ENCODE results near the gene SPON1.

SPON1 gene

DNA sequence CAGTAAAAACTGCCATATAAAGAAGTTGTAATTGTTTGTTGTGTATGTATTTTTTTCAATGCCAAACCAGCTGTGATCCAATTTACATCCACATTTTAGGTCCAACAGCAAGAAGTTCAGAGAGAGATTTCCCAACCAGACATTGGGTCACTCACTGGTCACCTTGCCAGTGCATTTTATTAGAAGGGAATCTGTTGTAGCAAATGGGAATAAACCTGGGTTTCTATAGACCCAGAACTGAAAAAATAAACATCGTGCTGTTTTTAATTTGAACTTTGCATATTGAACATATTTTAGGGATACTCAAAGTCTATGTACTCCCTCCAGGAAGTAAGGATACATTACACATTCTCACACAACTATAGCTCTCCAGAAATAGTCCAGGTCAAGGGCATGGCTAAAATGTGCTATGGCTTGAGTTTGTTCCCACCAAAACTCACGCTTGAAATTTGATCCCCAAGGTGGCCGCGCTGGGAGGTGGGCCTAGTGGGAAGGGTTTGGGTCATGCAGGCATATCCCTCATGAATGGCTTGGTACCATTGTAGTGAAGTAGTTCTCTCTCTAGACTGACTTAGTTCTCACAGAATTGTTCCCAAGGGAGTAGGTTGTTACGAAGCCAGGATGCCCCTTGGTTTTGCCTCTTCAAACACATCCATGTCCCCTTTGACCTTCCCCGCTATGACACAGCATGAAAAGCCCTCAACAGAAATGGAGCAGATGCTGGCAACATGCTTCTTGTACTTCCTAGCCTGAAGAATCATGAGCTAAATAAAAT lies 305.5 kb downstream of the SPON1 start:
- H4K20me1 ChIP-seq (ENCODE audit: low read depth, low read length) = no peaks in the 10 kb centered on the region
- H3K79me2 ChIP-seq (ENCODE audit: insufficient read depth, low read length) = no peaks in the 10 kb centered on the region
- no peak overlapping the region for H2AFZ ChIP-seq (ENCODE audit: low read depth, low read length, severe bottlenecking)
- H3K36me3 ChIP-seq (ENCODE audit: low read length) = peaks cover 43% of the 10 kb centered on the region
- TF ChIP-seq, protein P1, sequence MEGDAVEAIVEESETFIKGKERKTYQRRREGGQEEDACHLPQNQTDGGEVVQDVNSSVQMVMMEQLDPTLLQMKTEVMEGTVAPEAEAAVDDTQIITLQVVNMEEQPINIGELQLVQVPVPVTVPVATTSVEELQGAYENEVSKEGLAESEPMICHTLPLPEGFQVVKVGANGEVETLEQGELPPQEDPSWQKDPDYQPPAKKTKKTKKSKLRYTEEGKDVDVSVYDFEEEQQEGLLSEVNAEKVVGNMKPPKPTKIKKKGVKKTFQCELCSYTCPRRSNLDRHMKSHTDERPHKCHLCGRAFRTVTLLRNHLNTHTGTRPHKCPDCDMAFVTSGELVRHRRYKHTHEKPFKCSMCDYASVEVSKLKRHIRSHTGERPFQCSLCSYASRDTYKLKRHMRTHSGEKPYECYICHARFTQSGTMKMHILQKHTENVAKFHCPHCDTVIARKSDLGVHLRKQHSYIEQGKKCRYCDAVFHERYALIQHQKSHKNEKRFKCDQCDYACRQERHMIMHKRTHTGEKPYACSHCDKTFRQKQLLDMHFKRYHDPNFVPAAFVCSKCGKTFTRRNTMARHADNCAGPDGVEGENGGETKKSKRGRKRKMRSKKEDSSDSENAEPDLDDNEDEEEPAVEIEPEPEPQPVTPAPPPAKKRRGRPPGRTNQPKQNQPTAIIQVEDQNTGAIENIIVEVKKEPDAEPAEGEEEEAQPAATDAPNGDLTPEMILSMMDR (IDR thresholded peaks at IDR 0.05; ENCODE audit: insufficient read depth, low read length, poor library complexity, severe bottlenecking) = no peak
- TF ChIP-seq EZH2phosphoT487 (conservative IDR thresholded peaks at IDR 0.05; ENCODE audit: low read length) = no peak
- peaks cover 66% of the 10 kb centered on the region for H3F3A ChIP-seq (ENCODE audit: insufficient read depth)
- H3K9me2 ChIP-seq (replicated peaks; ENCODE audit: insufficient read depth, low read length) = no peaks in the 10 kb centered on the region
- H3K4me3 ChIP-seq (ENCODE audit: insufficient read depth, low read length, poor library complexity, severe bottlenecking) = no peak overlapping the region
- H3K9ac ChIP-seq (ENCODE audit: low read length) = no peak overlapping the region
- no peak overlapping the region for H3K27ac ChIP-seq (ENCODE audit: low read depth, low read length)
- no peak overlapping the region for H3K4me2 ChIP-seq (ENCODE audit: low read depth, low read length, poor library complexity, severe bottlenecking)
- no peaks in the 10 kb centered on the region for H3K9me3 ChIP-seq (ENCODE audit: insufficient read depth, low read length)
- H3K27me3 ChIP-seq (ENCODE audit: low read length) = no peaks in the 10 kb centered on the region

DNA sequence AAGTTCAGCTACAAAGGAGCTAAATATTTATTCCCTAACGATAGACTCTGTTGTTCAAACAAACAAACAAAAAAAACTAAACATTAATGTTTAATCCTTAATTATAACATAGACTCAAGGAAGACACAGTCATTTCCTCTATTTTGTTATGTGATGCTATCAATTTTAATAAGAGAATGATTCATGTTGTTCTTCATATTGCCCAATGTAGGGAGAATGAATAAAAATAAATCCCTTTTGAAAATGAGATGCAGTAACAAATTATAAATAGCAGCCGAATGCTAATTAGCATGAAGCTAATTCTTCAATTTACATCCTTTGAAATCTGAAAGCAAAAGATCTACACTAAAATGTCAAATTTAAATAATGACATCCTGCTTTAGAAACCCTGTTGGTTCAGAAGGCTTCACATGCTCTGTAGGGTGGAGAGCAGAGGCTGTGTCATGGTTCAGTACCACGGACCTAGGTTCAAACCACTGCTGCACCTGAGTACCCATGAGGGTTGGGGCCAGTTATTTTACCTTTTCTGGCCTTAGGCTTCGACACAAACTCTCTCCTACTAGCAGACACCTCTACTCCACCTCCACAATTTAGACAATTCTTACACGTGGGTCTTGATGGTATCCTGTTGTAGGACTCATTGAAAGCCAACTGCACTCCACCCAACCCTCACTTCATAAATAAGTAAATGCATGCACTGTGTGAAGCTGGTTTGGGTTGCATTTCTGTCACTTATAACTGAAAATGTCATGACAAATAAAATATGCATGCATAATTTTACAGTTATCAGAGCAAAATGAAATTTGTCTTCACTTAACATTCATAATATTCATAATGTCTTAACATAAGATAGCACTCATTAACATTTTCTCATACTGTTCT lies 307.4 kb downstream of the SPON1 start:
- no peak for TF ChIP-seq EZH2phosphoT487 (conservative IDR thresholded peaks at IDR 0.05; ENCODE audit: low read length)
- TF ChIP-seq, protein P1 (IDR thresholded peaks at IDR 0.05; ENCODE audit: insufficient read depth, low read length, poor library complexity, severe bottlenecking) = no peak
- no peak overlapping the region for H3K4me2 ChIP-seq (ENCODE audit: low read depth, low read length, poor library complexity, severe bottlenecking)
- H3K36me3 ChIP-seq (ENCODE audit: low read length) = peaks cover 55% of the 10 kb centered on the region
- no peak overlapping the region for H3K27ac ChIP-seq (ENCODE audit: low read depth, low read length)
- H3K9me2 ChIP-seq (replicated peaks; ENCODE audit: insufficient read depth, low read length) = no peaks in the 10 kb centered on the region
- no peak overlapping the region for H2AFZ ChIP-seq (ENCODE audit: low read depth, low read length, severe bottlenecking)
- no peaks in the 10 kb centered on the region for H3K27me3 ChIP-seq (ENCODE audit: low read length)
- H3F3A ChIP-seq (ENCODE audit: insufficient read depth) = peaks cover 60% of the 10 kb centered on the region
- 0 out of 2 replicates have a peak, but pooled peaks cover 5% of the 10 kb centered on the region for H4K20me1 ChIP-seq (ENCODE audit: low read depth, low read length)
- no peaks in the 10 kb centered on the region for H3K9me3 ChIP-seq (ENCODE audit: insufficient read depth, low read length)
- H3K9ac ChIP-seq (ENCODE audit: low read length) = no peak overlapping the region
- H3K4me3 ChIP-seq (ENCODE audit: insufficient read depth, low read length, poor library complexity, severe bottlenecking) = no peak overlapping the region
- no peaks in the 10 kb centered on the region for H3K79me2 ChIP-seq (ENCODE audit: insufficient read depth, low read length)

DNA sequence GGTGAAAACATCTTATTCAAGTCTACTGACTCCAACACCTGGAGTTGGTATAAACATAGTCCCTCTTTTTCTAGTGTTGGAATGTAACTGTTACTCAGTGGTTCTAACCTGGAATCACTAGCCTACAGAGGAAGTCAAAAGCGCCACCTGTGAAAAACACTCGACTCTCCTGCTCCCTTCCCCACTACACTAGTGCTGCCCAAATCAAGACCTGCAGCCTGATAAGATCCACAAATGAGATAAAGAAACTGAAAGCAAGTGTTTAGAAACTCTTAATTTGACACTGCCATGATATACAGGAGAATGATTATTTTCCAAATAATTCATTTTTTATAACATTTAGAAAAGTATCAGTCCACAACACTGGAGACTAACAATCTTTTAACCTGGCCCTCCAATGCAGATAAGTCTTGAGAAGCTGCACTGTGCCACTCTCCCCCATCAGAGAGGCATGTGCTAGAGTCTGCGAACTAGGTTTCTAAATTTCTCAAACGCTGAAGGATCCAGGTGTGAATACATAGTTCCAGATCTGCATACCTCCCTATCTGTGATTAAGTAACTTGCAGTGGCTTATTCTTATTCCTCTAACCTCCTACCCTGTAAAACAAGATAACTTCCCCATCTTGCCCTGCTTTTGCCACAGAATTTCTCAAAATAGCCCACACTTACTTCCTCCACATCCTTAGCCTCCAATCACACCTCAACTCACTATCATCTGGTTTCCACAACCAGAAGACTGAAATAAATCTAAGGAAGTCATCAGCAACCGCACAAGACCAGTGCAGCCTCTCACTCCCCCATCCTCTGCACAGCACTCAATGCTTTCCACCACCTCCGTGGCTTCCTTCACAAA lies 308.4 kb downstream of the SPON1 start:
- no peak overlapping the region for H2AFZ ChIP-seq (ENCODE audit: low read depth, low read length, severe bottlenecking)
- H3K4me3 ChIP-seq (ENCODE audit: insufficient read depth, low read length, poor library complexity, severe bottlenecking) = no peak overlapping the region
- TF ChIP-seq, protein P1 (IDR thresholded peaks at IDR 0.05; ENCODE audit: insufficient read depth, low read length, poor library complexity, severe bottlenecking) = no peak
- TF ChIP-seq EZH2phosphoT487 (conservative IDR thresholded peaks at IDR 0.05; ENCODE audit: low read length) = no peak
- no peak overlapping the region for H3K4me2 ChIP-seq (ENCODE audit: low read depth, low read length, poor library complexity, severe bottlenecking)
- 0 out of 2 replicates have a peak, but pooled peaks cover 6% of the 10 kb centered on the region for H3K79me2 ChIP-seq (ENCODE audit: insufficient read depth, low read length)
- no peak overlapping the region; the same call in 1 of the 2 replicates for H3K27ac ChIP-seq (ENCODE audit: low read depth, low read length)
- H3F3A ChIP-seq (ENCODE audit: insufficient read depth) = peaks cover 64% of the 10 kb centered on the region
- H3K27me3 ChIP-seq (ENCODE audit: low read length) = no peaks in the 10 kb centered on the region
- H4K20me1 ChIP-seq (ENCODE audit: low read depth, low read length) = 0 out of 2 replicates have a peak, but pooled peaks cover 5% of the 10 kb centered on the region
- H3K9ac ChIP-seq (ENCODE audit: low read length) = no peak overlapping the region
- H3K36me3 ChIP-seq (ENCODE audit: low read length) = peaks cover 63% of the 10 kb centered on the region
- H3K9me2 ChIP-seq (replicated peaks; ENCODE audit: insufficient read depth, low read length) = no peaks in the 10 kb centered on the region
- no peaks in the 10 kb centered on the region for H3K9me3 ChIP-seq (ENCODE audit: insufficient read depth, low read length)
